Measurements from ENCODE around the gene DNAJC2.

DNA sequence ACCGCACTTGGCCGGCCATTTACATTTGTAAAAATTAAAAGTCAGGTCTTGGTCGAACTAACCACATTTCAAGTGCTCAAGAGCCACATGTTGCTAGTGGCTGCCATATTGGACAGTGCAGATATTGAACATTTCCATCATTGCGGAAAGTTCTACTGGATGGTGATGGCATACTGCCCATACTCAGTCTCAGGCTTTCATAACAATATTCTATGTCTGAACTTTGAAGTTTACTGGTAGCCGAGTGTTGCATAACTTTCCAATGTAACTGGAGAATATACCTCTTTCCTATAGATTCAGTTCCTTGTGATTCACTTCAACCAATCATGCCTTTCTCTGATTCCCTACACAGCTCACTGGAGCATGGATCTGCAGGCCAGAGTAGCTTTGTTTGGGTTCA is 46.6 kb upstream of the DNAJC2 start:
- TF ChIP-seq, protein P1, sequence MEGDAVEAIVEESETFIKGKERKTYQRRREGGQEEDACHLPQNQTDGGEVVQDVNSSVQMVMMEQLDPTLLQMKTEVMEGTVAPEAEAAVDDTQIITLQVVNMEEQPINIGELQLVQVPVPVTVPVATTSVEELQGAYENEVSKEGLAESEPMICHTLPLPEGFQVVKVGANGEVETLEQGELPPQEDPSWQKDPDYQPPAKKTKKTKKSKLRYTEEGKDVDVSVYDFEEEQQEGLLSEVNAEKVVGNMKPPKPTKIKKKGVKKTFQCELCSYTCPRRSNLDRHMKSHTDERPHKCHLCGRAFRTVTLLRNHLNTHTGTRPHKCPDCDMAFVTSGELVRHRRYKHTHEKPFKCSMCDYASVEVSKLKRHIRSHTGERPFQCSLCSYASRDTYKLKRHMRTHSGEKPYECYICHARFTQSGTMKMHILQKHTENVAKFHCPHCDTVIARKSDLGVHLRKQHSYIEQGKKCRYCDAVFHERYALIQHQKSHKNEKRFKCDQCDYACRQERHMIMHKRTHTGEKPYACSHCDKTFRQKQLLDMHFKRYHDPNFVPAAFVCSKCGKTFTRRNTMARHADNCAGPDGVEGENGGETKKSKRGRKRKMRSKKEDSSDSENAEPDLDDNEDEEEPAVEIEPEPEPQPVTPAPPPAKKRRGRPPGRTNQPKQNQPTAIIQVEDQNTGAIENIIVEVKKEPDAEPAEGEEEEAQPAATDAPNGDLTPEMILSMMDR (conservative IDR thresholded peaks at IDR 0.05 in 1 of 2, IDR thresholded peaks at IDR 0.05 in 1 of 2; ENCODE audit: extremely low read depth in 1 of 2, insufficient read depth in 1 of 2, low read depth in 1 of 2, low read length in 2 of 2) = no peak
- no peak for TF ChIP-seq EZH2 (IDR thresholded peaks at IDR 0.05; ENCODE audit: borderline replicate concordance, low read length)
